Neural cell (in vitro differentiated cells): ENCODE measurements around the gene ABHD12. TPM values are rescaled to one million over a fixed set of nuclear protein-coding genes. Genes with fewer than 3 reads are reported as not detected.
"Not testable (repeated sequence)": the region's sequence is repeated elsewhere in the genome, so short reads cannot be mapped to it uniquely, and the experiment has no call there.

Experiments
- H2AFZ ChIP-seq: fragments of 200-600, 300-800 bp; sonication (generic), shearing (Covaris generic); 2 replicates; pipeline ENCODE4 v1.6.0; 2014; ENCODE audit warnings: low read depth, mild to moderate bottlenecking, antibody characterized with exemption, low read length, moderate library complexity
- H3F3A ChIP-seq: fragments of 200-600 bp; shearing (Covaris generic); 2 replicates; pipeline ENCODE4 v1.6.1; 2016; ENCODE audit warnings: mild to moderate bottlenecking, moderate library complexity, mixed read lengths, antibody characterized with exemption, low read length; ENCODE audit not compliant: insufficient read depth, poor library complexity, severe bottlenecking
- H3K27ac ChIP-seq: fragments of 200-600, 300-800 bp; sonication (generic), shearing (Covaris generic); 2 replicates; pipeline ENCODE4 v1.5.1; 2014; ENCODE audit warnings: mild to moderate bottlenecking, low read length, moderate library complexity
- H3K27me3 ChIP-seq: fragments of 300-800, 200-600 bp; sonication (generic), shearing (Covaris generic); 2 replicates; pipeline ENCODE4 v1.6.0; 2014; ENCODE audit warnings: mild to moderate bottlenecking, low read depth, low read length, moderate library complexity; ENCODE audit not compliant: insufficient read depth
- H3K36me3 ChIP-seq: fragments of 300-800, 200-600 bp; sonication (generic), shearing (Covaris generic); 2 replicates; pipeline ENCODE4 v1.5.1; 2014; ENCODE audit warnings: mild to moderate bottlenecking, antibody characterized with exemption, low read length, moderate library complexity; ENCODE audit not compliant: insufficient read depth
- H3K4me2 ChIP-seq: fragments of 300-800, 200-600 bp; sonication (generic), shearing (Covaris generic); 2 replicates; pipeline ENCODE4 v1.6.0; 2014; ENCODE audit warnings: mild to moderate bottlenecking, low read length
- H3K4me3 ChIP-seq: fragments of 300-800, 200-600 bp; sonication (generic), shearing (Covaris generic); 2 replicates; pipeline ENCODE4 v1.5.1; 2014; ENCODE audit warnings: mild to moderate bottlenecking, low read length, moderate library complexity
- H3K79me2 ChIP-seq: fragments of 200-600 bp; shearing (Covaris generic); replicated peaks from 2 replicates; pipeline ENCODE4 v1.6.0; 2014; ENCODE audit warnings: mild to moderate bottlenecking, low read length, moderate library complexity; ENCODE audit not compliant: insufficient read depth
- H3K9ac ChIP-seq: fragments of 300-800, 200-600 bp; sonication (generic), shearing (Covaris generic); 2 replicates; pipeline ENCODE4 v1.6.1; 2016; ENCODE audit warnings: mild to moderate bottlenecking, low read length, mixed read lengths
- H3K9me2 ChIP-seq: fragments of 200-600 bp; shearing (Covaris generic); 2 replicates; pipeline ENCODE4 v1.6.1; 2016; ENCODE audit warnings: mild to moderate bottlenecking, low read length, mixed read lengths; ENCODE audit not compliant: insufficient read depth
- H3K9me3 ChIP-seq: fragments of 200-600, 300-800 bp; sonication (generic), shearing (Covaris generic); 2 replicates; pipeline ENCODE4 v1.6.1; 2016; ENCODE audit warnings: mild to moderate bottlenecking, mixed run types, low read length, moderate library complexity, mixed read lengths
- H4K20me1 ChIP-seq: fragments of 200-600 bp; shearing (Covaris generic); 2 replicates; pipeline ENCODE4 v1.6.1; 2016; ENCODE audit warnings: mild to moderate bottlenecking, mixed run types; ENCODE audit not compliant: insufficient read depth
- CTCF ChIP-seq: fragments of 450-650 bp; IDR thresholded peaks from 2 replicates; pipeline ENCODE4 v1.5.1; 2014; ENCODE audit warnings: antibody characterized with exemption, mild to moderate bottlenecking, moderate library complexity; ENCODE audit not compliant: poor library complexity, severe bottlenecking
- EP300 ChIP-seq: fragments of 450-650 bp; conservative IDR thresholded peaks from 2 replicates; pipeline ENCODE4 v1.6.1; 2014; ENCODE audit warnings: antibody characterized with exemption, mild to moderate bottlenecking, moderate library complexity; ENCODE audit not compliant: poor library complexity, severe bottlenecking
- EZH2 ChIP-seq: fragments of 200-600, 300-800 bp; shearing (Covaris generic), sonication (generic); IDR thresholded peaks from 2 replicates; pipeline ENCODE4 v1.6.1; 2014; ENCODE audit warnings: antibody characterized with exemption, low read length, borderline replicate concordance, mild to moderate bottlenecking; ENCODE audit not compliant: insufficient read depth, poor library complexity, severe bottlenecking
- MXI1 ChIP-seq: fragments of 450-650 bp; conservative IDR thresholded peaks from 2 replicates; pipeline ENCODE4 v1.6.1; 2014; ENCODE audit warnings: antibody characterized with exemption, mild to moderate bottlenecking; ENCODE audit not compliant: poor library complexity, severe bottlenecking
- POLR2AphosphoS5 ChIP-seq: IDR thresholded peaks from 2 replicates; pipeline ENCODE4 v1.6.1; 2012
- RAD21 ChIP-seq: fragments of 450-650 bp; conservative IDR thresholded peaks from 2 replicates; pipeline ENCODE4 v1.6.1; 2014; ENCODE audit warnings: antibody characterized with exemption, mild to moderate bottlenecking, moderate library complexity
- REST ChIP-seq: IDR thresholded peaks from 2 replicates; pipeline ENCODE4 v1.6.1; 2012; ENCODE audit warnings: borderline replicate concordance
- SMC3 ChIP-seq: fragments of 450-650 bp; conservative IDR thresholded peaks from 2 replicates; pipeline ENCODE4 v1.6.1; 2014; ENCODE audit warnings: antibody characterized with exemption, mild to moderate bottlenecking, moderate library complexity; ENCODE audit not compliant: poor library complexity
- TAF1 ChIP-seq: IDR thresholded peaks from 2 replicates; pipeline ENCODE4 v1.6.1; 2012; ENCODE audit warnings: low read depth
- polyA plus RNA-seq: library from polyadenylated mRNA; depleted of rRNA; stranded (reverse); fragments of >200 nt; gene quantifications from 2 replicates; pipeline ENCODE4 v1.2.3, GENCODE V29; 2014

The ABHD12 gene
- polyA plus RNA-seq, 1 donor from 2014 or later: 32.3 TPM

DNA sequence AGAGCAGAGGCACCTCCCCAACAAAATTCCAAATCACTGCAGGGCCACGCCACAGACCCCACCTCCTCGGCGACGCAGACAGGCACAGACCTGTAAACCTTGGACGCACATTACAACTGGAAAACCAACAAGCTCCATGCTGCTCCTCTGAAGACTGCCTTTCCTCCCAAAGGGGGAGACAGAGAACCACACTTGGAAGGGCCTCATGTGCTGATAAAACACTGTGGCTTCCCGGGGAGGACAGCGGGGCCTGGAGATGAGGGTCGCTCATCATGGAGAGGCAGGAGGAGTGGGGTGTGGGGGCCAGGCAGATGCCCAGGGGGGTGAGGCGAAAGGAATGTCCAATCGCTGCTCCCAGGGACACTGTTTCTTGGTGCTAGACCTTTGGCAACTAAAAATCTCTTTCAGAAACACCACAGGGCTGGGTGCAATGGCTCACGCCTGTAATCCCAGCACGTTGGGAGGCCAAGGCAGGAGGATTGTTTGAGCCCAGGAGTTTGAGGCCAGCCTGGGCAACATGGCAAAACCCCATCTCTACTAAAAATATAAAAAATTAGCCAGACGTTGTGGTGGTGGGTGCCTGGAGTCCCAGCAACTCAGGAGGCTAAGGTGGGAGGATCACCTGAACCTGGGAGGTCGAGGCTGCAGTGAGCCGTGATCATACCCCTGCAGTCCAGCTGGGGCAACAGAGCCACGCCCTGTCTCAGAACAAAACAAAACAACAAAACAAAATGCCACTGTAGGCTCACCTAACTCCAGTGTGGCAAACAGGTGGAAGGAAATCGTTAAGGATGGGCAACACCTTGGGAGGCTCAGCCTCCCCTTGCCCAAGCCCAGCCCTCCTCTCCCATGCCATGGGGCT lies 53.8 kb downstream of the ABHD12 start:
- Histone ChIP-seq H3K4me3 (no peak overlapping the region), H4K20me1 (no peaks in the 10 kb centered on the region), H3K36me3 (no peaks in the 10 kb centered on the region), H3K9ac (no peak overlapping the region), H3K4me2 (no peak overlapping the region), H3K79me2 (no peaks in the 10 kb centered on the region), H3K9me3 (no peaks in the 10 kb centered on the region), H3K27me3 (no peaks in the 10 kb centered on the region), H2AFZ (no peak overlapping the region), H3K27ac (no peak overlapping the region), H3K9me2 (no peaks in the 10 kb centered on the region), H3F3A (no peaks in the 10 kb centered on the region)
- no peak for TF ChIP-seq EP300
- TF ChIP-seq SMC3: no peak
- TF ChIP-seq TAF1: no peak
- TF ChIP-seq RAD21: no peak
- no peak for TF ChIP-seq MXI1
- TF ChIP-seq REST: no peak
- no peak for TF ChIP-seq POLR2AphosphoS5
- no peak for TF ChIP-seq EZH2
- TF ChIP-seq CTCF: no peak

- H3F3A ChIP-seq, H3K9me2 ChIP-seq, H2AFZ ChIP-seq, H3K27ac ChIP-seq, H3K9ac ChIP-seq, H3K4me3 ChIP-seq, H3K9me3 ChIP-seq, H3K36me3 ChIP-seq, H4K20me1 ChIP-seq, H3K79me2 ChIP-seq, H3K4me2 ChIP-seq, H3K27me3 ChIP-seq: not testable (repeated sequence)
These were observed 55.7 kb downstream of the ABHD12 start for GRCh38 chr20:25334972-25335371.
